KMS-11 (cell line): ENCODE measurements around the gene LIMA1.

Experiments used
- H2AFZ ChIP-seq: fragments of 200-600 bp; sonication (generic); 2 replicates; pipeline ENCODE4 v1.6.1; 2016; ENCODE audit warnings: antibody characterized with exemption, mixed run types, low read depth
- H3K27ac ChIP-seq: fragments of 200-600 bp; sonication (generic); 2 replicates; pipeline ENCODE4 v1.6.1; 2016; ENCODE audit warnings: mild to moderate bottlenecking, mixed run types
- H3K27me3 ChIP-seq: fragments of 200-600 bp; sonication (generic); 2 replicates; pipeline ENCODE4 v1.6.1; 2017; ENCODE audit warnings: mild to moderate bottlenecking, low read depth, mixed run types, moderate library complexity; ENCODE audit not compliant: insufficient read depth
- H3K36me3 ChIP-seq: fragments of 200-600 bp; sonication (generic); 2 replicates; pipeline ENCODE4 v1.6.1; 2017; ENCODE audit warnings: mild to moderate bottlenecking, mixed run types; ENCODE audit not compliant: insufficient read depth
- H3K4me1 ChIP-seq: fragments of 200-600 bp; sonication (generic); 2 replicates; pipeline ENCODE4 v1.6.1; 2016; ENCODE audit warnings: mild to moderate bottlenecking, low read depth, mixed run types; ENCODE audit not compliant: poor library complexity, severe bottlenecking
- H3K4me2 ChIP-seq: fragments of 200-600 bp; sonication (generic); 2 replicates; pipeline ENCODE4 v1.7.0; 2016; ENCODE audit warnings: mild to moderate bottlenecking, mixed run types
- H3K4me3 ChIP-seq: fragments of 200-600 bp; sonication (generic); IDR thresholded peaks from 2 replicates; pipeline ENCODE4 v1.6.1; 2017; ENCODE audit warnings: low read depth, low read length, mixed read lengths; ENCODE audit not compliant: insufficient read depth
- H3K79me2 ChIP-seq: fragments of 200-600 bp; sonication (generic); 2 replicates; pipeline ENCODE4 v1.6.1; 2016; ENCODE audit warnings: low read depth, mixed run types; ENCODE audit not compliant: insufficient read depth
- H3K9ac ChIP-seq: fragments of 200-600 bp; sonication (generic); 2 replicates; pipeline ENCODE4 v1.6.1; 2016; ENCODE audit warnings: mild to moderate bottlenecking, mixed run types
- H4K20me1 ChIP-seq: fragments of 200-600 bp; sonication (generic); 2 replicates; pipeline ENCODE4 v1.6.1; 2016; ENCODE audit warnings: mild to moderate bottlenecking, mixed run types; ENCODE audit not compliant: insufficient read depth
- CTCF ChIP-seq: fragments of 200-600 bp; sonication (generic); conservative IDR thresholded peaks from 2 replicates; pipeline ENCODE4 v1.6.1; 2017; ENCODE audit warnings: low read depth, mild to moderate bottlenecking, antibody characterized with exemption, low read length, moderate library complexity, mixed read lengths

The LIMA1 gene

GRCh38 chr12:50188241-50188781, 95.0 kb downstream of the LIMA1 start:
- peak overlapping the region; percentile 89 for H2AFZ ChIP-seq
- H3K4me3 ChIP-seq: no peak overlapping the region
- H3K27ac ChIP-seq: peak overlapping the region; percentile 79
- H3K79me2 ChIP-seq: no peaks in the 10 kb centered on the region
- no peaks in the 10 kb centered on the region for H4K20me1 ChIP-seq
- H3K27me3 ChIP-seq: no peaks in the 10 kb centered on the region
- TF ChIP-seq CTCF: no peak
- peak overlapping the region; percentile 95 for H3K4me2 ChIP-seq
- no peaks in the 10 kb centered on the region for H3K36me3 ChIP-seq
- peaks cover 50% of the 10 kb centered on the region for H3K4me1 ChIP-seq
- peak overlapping the region; percentile 54; the same call in 1 of the 2 replicates for H3K9ac ChIP-seq

- Histone ChIP-seq H2AFZ (peak overlapping the region; percentile 89), H3K4me3 (no peak overlapping the region), H3K79me2 (no peaks in the 10 kb centered on the region), H3K36me3 (no peaks in the 10 kb centered on the region), H3K4me2 (peak overlapping the region; percentile 95), H3K4me1 (peaks cover 50% of the 10 kb centered on the region), H3K9ac (peak overlapping the region; percentile 3; the same call in 1 of the 2 replicates), H3K27ac (peak overlapping the region; percentile 79), H4K20me1 (no peaks in the 10 kb centered on the region), H3K27me3 (no peaks in the 10 kb centered on the region)
- TF ChIP-seq CTCF: no peak
Observed at GRCh38 chr12:50187084-50187900, 96.0 kb downstream of the LIMA1 start.

DNA sequence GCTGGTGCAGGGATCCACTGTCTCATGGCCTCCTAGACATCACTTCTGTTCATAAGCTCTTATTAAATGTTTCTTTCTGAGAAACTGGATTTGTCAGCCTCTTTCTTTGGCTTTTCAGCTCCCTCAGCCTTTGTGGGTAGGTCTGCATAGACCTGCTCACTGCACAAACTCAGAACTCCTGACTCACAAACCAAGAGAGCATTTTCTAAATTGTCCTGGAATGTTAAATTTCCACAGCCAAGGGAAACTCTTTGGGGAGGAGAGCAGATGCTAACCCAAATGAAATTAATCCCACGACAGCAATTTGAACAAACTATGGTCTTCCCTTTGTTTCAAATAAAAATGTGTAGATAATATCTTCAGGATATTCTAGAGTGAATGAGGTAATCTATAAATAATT, 96.6 kb downstream of the LIMA1 start:
- no peaks in the 10 kb centered on the region for H3K79me2 ChIP-seq
- H3K27ac ChIP-seq: peak overlapping the region; percentile 79
- peaks cover 50% of the 10 kb centered on the region for H3K4me1 ChIP-seq
- peak overlapping the region; percentile 89; the same call in 1 of the 2 replicates for H2AFZ ChIP-seq
- no peak overlapping the region for H3K4me3 ChIP-seq
- no peaks in the 10 kb centered on the region for H3K36me3 ChIP-seq
- TF ChIP-seq CTCF: no peak
- peak overlapping the region; percentile 3; the same call in 1 of the 2 replicates for H3K9ac ChIP-seq
- H4K20me1 ChIP-seq: no peaks in the 10 kb centered on the region
- peak overlapping the region; percentile 95 for H3K4me2 ChIP-seq
- no peaks in the 10 kb centered on the region for H3K27me3 ChIP-seq

GRCh38 chr12:50185970-50186663, 97.2 kb downstream of the LIMA1 start:
- no peaks in the 10 kb centered on the region for H3K36me3 ChIP-seq
- H3K4me1 ChIP-seq: peaks cover 50% of the 10 kb centered on the region
- H3K27me3 ChIP-seq: no peaks in the 10 kb centered on the region
- no peak overlapping the region for H3K4me3 ChIP-seq
- peak overlapping the region; percentile 95 for H3K4me2 ChIP-seq
- no peaks in the 10 kb centered on the region for H3K79me2 ChIP-seq
- no peaks in the 10 kb centered on the region for H4K20me1 ChIP-seq
- peak overlapping the region; percentile 79 for H3K27ac ChIP-seq
- TF ChIP-seq CTCF: no peak
- peak overlapping the region; percentile 89; the same call in 1 of the 2 replicates for H2AFZ ChIP-seq
- peak overlapping the region; percentile 3; the same call in 1 of the 2 replicates for H3K9ac ChIP-seq
